H1 (cell line): Measurements from ENCODE around the gene DOCK10. TPM values are rescaled to one million over a fixed set of nuclear protein-coding genes. Genes with fewer than 3 reads are reported as not detected.

Source experiments
- CHD2 ChIP-seq: IDR thresholded peaks from 2 replicates; pipeline ENCODE4 v1.6.1; 2012; ENCODE audit warnings: low read length, improper control_type of control experiment
- CTBP2 ChIP-seq: IDR thresholded peaks from 2 replicates; pipeline ENCODE4 v1.7.0; 2011; ENCODE audit warnings: borderline replicate concordance, mild to moderate bottlenecking, moderate library complexity, mixed read lengths, low read length; ENCODE audit not compliant: insufficient read depth, insufficient read length
- RBBP5 ChIP-seq: IDR thresholded peaks from 2 replicates; pipeline ENCODE4 v1.7.1; 2012; ENCODE audit warnings: low read depth, mild to moderate bottlenecking, inconsistent platforms, low read length, moderate library complexity, borderline replicate concordance
- RFX5 ChIP-seq: IDR thresholded peaks from 2 replicates; pipeline ENCODE4 v1.6.1; 2011; ENCODE audit warnings: low read depth, low read length, improper control_type of control experiment, borderline replicate concordance
- RXRA ChIP-seq: IDR thresholded peaks from 2 replicates; pipeline ENCODE4 v1.6.1; 2011; ENCODE audit warnings: low read depth, mild to moderate bottlenecking, low read length, moderate library complexity; ENCODE audit not compliant: insufficient read depth
- SP1 ChIP-seq: IDR thresholded peaks from 2 replicates; pipeline ENCODE4 v1.6.1; 2011; ENCODE audit warnings: low read depth, low read length
- TAF7 ChIP-seq: optimal IDR thresholded peaks from 2 replicates; pipeline ENCODE3; 2011; ENCODE audit warnings: low read depth, mild to moderate bottlenecking, inconsistent platforms, low read length, moderate library complexity, borderline replicate concordance
- TEAD4 ChIP-seq: IDR thresholded peaks from 2 replicates; pipeline ENCODE4 v1.6.1; 2012; ENCODE audit warnings: low read depth, low read length, inconsistent platforms, mixed read lengths
- polyA plus RNA-seq, 7 experiments: library from polyadenylated mRNA; depleted of rRNA in 3 of 7; stranded (reverse) in 5 of 7; unstranded in 2 of 7; fragments of >200 nt in 5 of 7; fragments of 200-250 nt in 2 of 7; gene quantifications; 1 replicate in 5 of 7; 2 replicates in 1 of 7; 4 replicates in 1 of 7; pipeline versions ENCODE4 v1.2.1 to v1.2.3, GENCODE V29; 2011 to 2013; ENCODE audit warnings: missing spikeins in 2 of 7, mixed read lengths in 2 of 7
- total RNA-seq: library from RNA; stranded (reverse); fragmentation: NEBNext Ultra II Directional; extraction: Animal tissue kit (Norgen Biotek cat#: 25700); gene quantifications from 2 replicates; pipeline ENCODE4 v1.2.1, GENCODE V29; 2021
- TF ChIP-seq, protein P1 (sequence below): fragments of 300-600 bp; sonication (generic); IDR thresholded peaks from 2 replicates; pipeline ENCODE4 v1.7.1; 2012; ENCODE audit warnings: low read length, moderate library complexity, mild to moderate bottlenecking, inconsistent platforms; ENCODE audit not compliant: insufficient replicate concordance
- TF ChIP-seq, protein P2 (sequence below): IDR thresholded peaks from 2 replicates; pipeline ENCODE4 v1.6.1; 2011; ENCODE audit warnings: low read depth, mild to moderate bottlenecking, low read length; ENCODE audit not compliant: insufficient read depth
- TF ChIP-seq, protein P3 (sequence below): IDR thresholded peaks from 2 replicates; pipeline ENCODE4 v1.6.1; 2012; ENCODE audit warnings: inconsistent platforms

The DOCK10 gene
- total and polyA plus RNA-seq, 2 of the 8 experiments (the other 6 are each of a cell fraction or from before 2014, with no cell fraction given) = 0.33 to 1.6 TPM

DNA sequence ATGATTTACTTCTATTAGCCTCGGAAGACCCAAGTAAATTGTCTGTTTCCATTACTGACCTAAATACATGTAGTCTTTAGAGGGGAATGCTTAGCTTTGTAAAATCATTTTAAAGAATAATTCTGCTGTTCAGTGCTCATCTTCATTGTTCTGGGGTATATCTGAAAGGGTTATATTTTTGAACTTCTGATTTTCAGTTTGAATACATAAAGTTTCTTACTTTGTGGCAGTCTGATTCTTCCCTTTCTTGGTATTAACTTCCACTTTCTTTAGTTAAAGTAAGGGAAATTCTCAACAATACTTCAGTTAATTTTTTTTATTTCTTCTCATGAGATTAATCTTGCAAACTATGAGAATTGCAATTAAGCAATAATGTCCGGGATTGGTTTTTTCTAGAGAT lies 148.4 kb downstream of the DOCK10 start (continued):
- TF ChIP-seq, protein P1, sequence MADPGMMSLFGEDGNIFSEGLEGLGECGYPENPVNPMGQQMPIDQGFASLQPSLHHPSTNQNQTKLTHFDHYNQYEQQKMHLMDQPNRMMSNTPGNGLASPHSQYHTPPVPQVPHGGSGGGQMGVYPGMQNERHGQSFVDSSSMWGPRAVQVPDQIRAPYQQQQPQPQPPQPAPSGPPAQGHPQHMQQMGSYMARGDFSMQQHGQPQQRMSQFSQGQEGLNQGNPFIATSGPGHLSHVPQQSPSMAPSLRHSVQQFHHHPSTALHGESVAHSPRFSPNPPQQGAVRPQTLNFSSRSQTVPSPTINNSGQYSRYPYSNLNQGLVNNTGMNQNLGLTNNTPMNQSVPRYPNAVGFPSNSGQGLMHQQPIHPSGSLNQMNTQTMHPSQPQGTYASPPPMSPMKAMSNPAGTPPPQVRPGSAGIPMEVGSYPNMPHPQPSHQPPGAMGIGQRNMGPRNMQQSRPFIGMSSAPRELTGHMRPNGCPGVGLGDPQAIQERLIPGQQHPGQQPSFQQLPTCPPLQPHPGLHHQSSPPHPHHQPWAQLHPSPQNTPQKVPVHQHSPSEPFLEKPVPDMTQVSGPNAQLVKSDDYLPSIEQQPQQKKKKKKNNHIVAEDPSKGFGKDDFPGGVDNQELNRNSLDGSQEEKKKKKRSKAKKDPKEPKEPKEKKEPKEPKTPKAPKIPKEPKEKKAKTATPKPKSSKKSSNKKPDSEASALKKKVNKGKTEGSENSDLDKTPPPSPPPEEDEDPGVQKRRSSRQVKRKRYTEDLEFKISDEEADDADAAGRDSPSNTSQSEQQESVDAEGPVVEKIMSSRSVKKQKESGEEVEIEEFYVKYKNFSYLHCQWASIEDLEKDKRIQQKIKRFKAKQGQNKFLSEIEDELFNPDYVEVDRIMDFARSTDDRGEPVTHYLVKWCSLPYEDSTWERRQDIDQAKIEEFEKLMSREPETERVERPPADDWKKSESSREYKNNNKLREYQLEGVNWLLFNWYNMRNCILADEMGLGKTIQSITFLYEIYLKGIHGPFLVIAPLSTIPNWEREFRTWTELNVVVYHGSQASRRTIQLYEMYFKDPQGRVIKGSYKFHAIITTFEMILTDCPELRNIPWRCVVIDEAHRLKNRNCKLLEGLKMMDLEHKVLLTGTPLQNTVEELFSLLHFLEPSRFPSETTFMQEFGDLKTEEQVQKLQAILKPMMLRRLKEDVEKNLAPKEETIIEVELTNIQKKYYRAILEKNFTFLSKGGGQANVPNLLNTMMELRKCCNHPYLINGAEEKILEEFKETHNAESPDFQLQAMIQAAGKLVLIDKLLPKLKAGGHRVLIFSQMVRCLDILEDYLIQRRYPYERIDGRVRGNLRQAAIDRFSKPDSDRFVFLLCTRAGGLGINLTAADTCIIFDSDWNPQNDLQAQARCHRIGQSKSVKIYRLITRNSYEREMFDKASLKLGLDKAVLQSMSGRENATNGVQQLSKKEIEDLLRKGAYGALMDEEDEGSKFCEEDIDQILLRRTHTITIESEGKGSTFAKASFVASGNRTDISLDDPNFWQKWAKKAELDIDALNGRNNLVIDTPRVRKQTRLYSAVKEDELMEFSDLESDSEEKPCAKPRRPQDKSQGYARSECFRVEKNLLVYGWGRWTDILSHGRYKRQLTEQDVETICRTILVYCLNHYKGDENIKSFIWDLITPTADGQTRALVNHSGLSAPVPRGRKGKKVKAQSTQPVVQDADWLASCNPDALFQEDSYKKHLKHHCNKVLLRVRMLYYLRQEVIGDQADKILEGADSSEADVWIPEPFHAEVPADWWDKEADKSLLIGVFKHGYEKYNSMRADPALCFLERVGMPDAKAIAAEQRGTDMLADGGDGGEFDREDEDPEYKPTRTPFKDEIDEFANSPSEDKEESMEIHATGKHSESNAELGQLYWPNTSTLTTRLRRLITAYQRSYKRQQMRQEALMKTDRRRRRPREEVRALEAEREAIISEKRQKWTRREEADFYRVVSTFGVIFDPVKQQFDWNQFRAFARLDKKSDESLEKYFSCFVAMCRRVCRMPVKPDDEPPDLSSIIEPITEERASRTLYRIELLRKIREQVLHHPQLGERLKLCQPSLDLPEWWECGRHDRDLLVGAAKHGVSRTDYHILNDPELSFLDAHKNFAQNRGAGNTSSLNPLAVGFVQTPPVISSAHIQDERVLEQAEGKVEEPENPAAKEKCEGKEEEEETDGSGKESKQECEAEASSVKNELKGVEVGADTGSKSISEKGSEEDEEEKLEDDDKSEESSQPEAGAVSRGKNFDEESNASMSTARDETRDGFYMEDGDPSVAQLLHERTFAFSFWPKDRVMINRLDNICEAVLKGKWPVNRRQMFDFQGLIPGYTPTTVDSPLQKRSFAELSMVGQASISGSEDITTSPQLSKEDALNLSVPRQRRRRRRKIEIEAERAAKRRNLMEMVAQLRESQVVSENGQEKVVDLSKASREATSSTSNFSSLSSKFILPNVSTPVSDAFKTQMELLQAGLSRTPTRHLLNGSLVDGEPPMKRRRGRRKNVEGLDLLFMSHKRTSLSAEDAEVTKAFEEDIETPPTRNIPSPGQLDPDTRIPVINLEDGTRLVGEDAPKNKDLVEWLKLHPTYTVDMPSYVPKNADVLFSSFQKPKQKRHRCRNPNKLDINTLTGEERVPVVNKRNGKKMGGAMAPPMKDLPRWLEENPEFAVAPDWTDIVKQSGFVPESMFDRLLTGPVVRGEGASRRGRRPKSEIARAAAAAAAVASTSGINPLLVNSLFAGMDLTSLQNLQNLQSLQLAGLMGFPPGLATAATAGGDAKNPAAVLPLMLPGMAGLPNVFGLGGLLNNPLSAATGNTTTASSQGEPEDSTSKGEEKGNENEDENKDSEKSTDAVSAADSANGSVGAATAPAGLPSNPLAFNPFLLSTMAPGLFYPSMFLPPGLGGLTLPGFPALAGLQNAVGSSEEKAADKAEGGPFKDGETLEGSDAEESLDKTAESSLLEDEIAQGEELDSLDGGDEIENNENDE = no peak
- TF ChIP-seq RBBP5 (no peak), CTBP2 (no peak), CHD2 (no peak), SP1 (no peak), TEAD4 (no peak), RXRA (no peak), RFX5 (no peak), TAF7 (no peak)
- TF ChIP-seq, protein P2, sequence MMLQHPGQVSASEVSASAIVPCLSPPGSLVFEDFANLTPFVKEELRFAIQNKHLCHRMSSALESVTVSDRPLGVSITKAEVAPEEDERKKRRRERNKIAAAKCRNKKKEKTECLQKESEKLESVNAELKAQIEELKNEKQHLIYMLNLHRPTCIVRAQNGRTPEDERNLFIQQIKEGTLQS = no peak
- TF ChIP-seq, protein P3, sequence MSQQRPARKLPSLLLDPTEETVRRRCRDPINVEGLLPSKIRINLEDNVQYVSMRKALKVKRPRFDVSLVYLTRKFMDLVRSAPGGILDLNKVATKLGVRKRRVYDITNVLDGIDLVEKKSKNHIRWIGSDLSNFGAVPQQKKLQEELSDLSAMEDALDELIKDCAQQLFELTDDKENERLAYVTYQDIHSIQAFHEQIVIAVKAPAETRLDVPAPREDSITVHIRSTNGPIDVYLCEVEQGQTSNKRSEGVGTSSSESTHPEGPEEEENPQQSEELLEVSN = no peak
